ENCODE data around the gene PALM3. TPM values are rescaled to one million over a fixed set of nuclear protein-coding genes. Genes with fewer than 3 reads are reported as not detected.
"Not testable (repeated sequence)": the region's sequence is repeated elsewhere in the genome, so short reads cannot be mapped to it uniquely, and the experiment has no call there.

Gene PALM3
- total RNA-seq, 2 experiments from 2014 or later: 0.09 TPM; not detected in 1

- H3K79me2 ChIP-seq (ENCODE audit: insufficient read depth, low read depth, low read length); H3K4me1 ChIP-seq (ENCODE audit: insufficient read depth, low read length, poor library complexity, severe bottlenecking); H3K27ac ChIP-seq (ENCODE audit: low read depth, low read length, poor library complexity, severe bottlenecking); H3K4me2 ChIP-seq (ENCODE audit: low read length); H4K20me1 ChIP-seq (ENCODE audit: insufficient read depth, low read length); intact Hi-C loops (cut with micrococcal nuclease; ENCODE audit: unreplicated experiment); POLR2A ChIA-PET; CTCF ChIA-PET (ENCODE audit: unreplicated experiment); DNase-seq (ENCODE audit: low spot score); H3K9me3 ChIP-seq (ENCODE audit: low read length); H3K36me3 ChIP-seq (ENCODE audit: insufficient read depth, low read length); BruUV-seq (replicated peaks); H3K4me3 ChIP-seq (ENCODE audit: low read depth, low read length, poor library complexity, severe bottlenecking); H2AFZ ChIP-seq (ENCODE audit: low read length); H3K9me2 ChIP-seq (ENCODE audit: insufficient read depth, low read length): not testable (repeated sequence)
- TF ChIP-seq CTCF (conservative IDR thresholded peaks at IDR 0.05; ENCODE audit: low read length): 0 out of 2 replicates have a peak, but pooled peaks have one; percentile 31
Measured at GRCh38 chr19:14035159-14035558, 26.7 kb downstream of the PALM3 start.

- no peak overlapping the region for H3K4me3 ChIP-seq (ENCODE audit: low read depth, low read length, poor library complexity, severe bottlenecking)
- intact Hi-C loops (cut with micrococcal nuclease; ENCODE audit: unreplicated experiment): loop anchor here (5.0 kb wide), 2 partner anchors 82 to 132 kb away; partner anchors contain the start of gene DCAF15
- TF ChIP-seq EZH2phosphoT487 (IDR thresholded peaks at IDR 0.05; ENCODE audit: borderline replicate concordance, low read depth, low read length) (no peak), CTCF (conservative IDR thresholded peaks at IDR 0.05; ENCODE audit: low read length) (no peak)
- no peak overlapping the region for H3K27ac ChIP-seq (ENCODE audit: low read depth, low read length, poor library complexity, severe bottlenecking)
- H3K4me2 ChIP-seq (ENCODE audit: low read length): no peak overlapping the region
- H3K4me1 ChIP-seq (ENCODE audit: insufficient read depth, low read length, poor library complexity, severe bottlenecking): peaks cover 7% of the 10 kb centered on the region
- H3K9me3 ChIP-seq (ENCODE audit: low read length): no peaks in the 10 kb centered on the region
- no peaks in the 10 kb centered on the region for H3K9me2 ChIP-seq (ENCODE audit: insufficient read depth, low read length)
- no peak overlapping the region for H2AFZ ChIP-seq (ENCODE audit: low read length)
- POLR2A ChIA-PET: no interaction called here
- no peaks in the 10 kb centered on the region for H3K36me3 ChIP-seq (ENCODE audit: insufficient read depth, low read length)
- no TSS peak for BruUV-seq (replicated peaks)
- no peak for DNase-seq (ENCODE audit: low spot score)
- H4K20me1 ChIP-seq (ENCODE audit: insufficient read depth, low read length): no peaks in the 10 kb centered on the region
- CTCF ChIA-PET (ENCODE audit: unreplicated experiment): no interaction called here
- H3K79me2 ChIP-seq (ENCODE audit: insufficient read depth, low read depth, low read length): no peaks in the 10 kb centered on the region
Measured at GRCh38 chr19:14033946-14034345, 27.9 kb downstream of the PALM3 start.

- POLR2A ChIA-PET: interaction anchor here (0.7 to 1.4 kb wide), 5 partner anchors 11 to 150 kb away, joined by 3 to 7 read pairs (median 3); no protein-coding TSS in a partner anchor
- CTCF ChIA-PET (ENCODE audit: unreplicated experiment): interaction anchor here (0.7 to 1.4 kb wide), 2 partner anchors 9 to 27 kb away, joined by 3 to 4 read pairs; no protein-coding TSS in a partner anchor
- H3K36me3 ChIP-seq (ENCODE audit: insufficient read depth, low read length): no peaks in the 10 kb centered on the region
- H3K4me2 ChIP-seq (ENCODE audit: low read length): peak within 1 kb of the TSS; percentile 75
- H2AFZ ChIP-seq (ENCODE audit: low read length): peak within 1 kb of the TSS; percentile 68
- H3K27ac ChIP-seq (ENCODE audit: low read depth, low read length, poor library complexity, severe bottlenecking): peak within 1 kb of the TSS; percentile 45
- no peaks in the 10 kb centered on the region for H3K9me2 ChIP-seq (ENCODE audit: insufficient read depth, low read length)
- H3K4me1 ChIP-seq (ENCODE audit: insufficient read depth, low read length, poor library complexity, severe bottlenecking): peaks cover 14% of the 10 kb centered on the region
- H3K4me3 ChIP-seq (ENCODE audit: low read depth, low read length, poor library complexity, severe bottlenecking): peak within 1 kb of the TSS; percentile 71
- H4K20me1 ChIP-seq (ENCODE audit: insufficient read depth, low read length): no peaks in the 10 kb centered on the region
- H3K79me2 ChIP-seq (ENCODE audit: insufficient read depth, low read depth, low read length): no peaks in the 10 kb centered on the region
- TF ChIP-seq EZH2phosphoT487 (IDR thresholded peaks at IDR 0.05; ENCODE audit: borderline replicate concordance, low read depth, low read length) (no peak), CTCF (conservative IDR thresholded peaks at IDR 0.05; ENCODE audit: low read length) (peak; percentile 88)
- intact Hi-C loops (cut with micrococcal nuclease; ENCODE audit: unreplicated experiment): loop anchor here (1.0 to 5.0 kb wide), 4 partner anchors 46 to 152 kb away; partner anchors contain the start of gene DCAF15
- DNase-seq (ENCODE audit: low spot score): peak; percentile 85
- BruUV-seq (replicated peaks): no TSS peak
- H3K9me3 ChIP-seq (ENCODE audit: low read length): no peaks in the 10 kb centered on the region
Measured at GRCh38 chr19:14031719-14032480, 30.0 kb downstream of the PALM3 start, which contains the start of gene IL27RA. Gene IL27RA (plus strand): TSS chr19:14031762. CDS start chr19:14031873, 111 bp downstream.

Data from OCI-LY7 (cell line).